DMS53 (cell line): ENCODE data around the gene DNAAF5.
A peak's percentile ranks its signal among the peaks of the same experiment; 100 is the strongest.
"Not testable (repeated sequence)": the region's sequence is repeated elsewhere in the genome, so short reads cannot be mapped to it uniquely, and the experiment has no call there.

ENCODE experiments used
- DNase-seq: peaks from one replicate; lab custom pipeline; 2025; lab: John Stamatoyannopoulos, UW

Gene DNAAF5

GRCh38 chr7:730501-731439 is 4.3 kb downstream of the DNAAF5 start:
- DNase-seq = peak; percentile 32

GRCh38 chr7:731440-732085 is 5.1 kb downstream of the DNAAF5 start:
- DNase-seq = no peak

GRCh38 chr7:732094-732541 is 5.6 kb downstream of the DNAAF5 start:
- peak; percentile 98 for DNase-seq

- no peak for DNase-seq
Observed at GRCh38 chr7:732556-732955, 6.1 kb downstream of the DNAAF5 start.

- peak; percentile 29 for DNase-seq
Observed at GRCh38 chr7:734214-734613, 7.7 kb downstream of the DNAAF5 start.

- no peak for DNase-seq
Observed at GRCh38 chr7:734808-735207, 8.3 kb downstream of the DNAAF5 start.

GRCh38 chr7:738241-738640 is 11.7 kb downstream of the DNAAF5 start:
- DNase-seq = no peak

GRCh38 chr7:738723-739454 is 12.4 kb downstream of the DNAAF5 start:
- no peak for DNase-seq

GRCh38 chr7:739455-739982 is 13.0 kb downstream of the DNAAF5 start:
- no peak for DNase-seq

GRCh38 chr7:739983-740942 is 13.8 kb downstream of the DNAAF5 start:
- no peak for DNase-seq

- DNase-seq = no peak
Observed at GRCh38 chr7:741191-741671, 14.7 kb downstream of the DNAAF5 start.

GRCh38 chr7:741850-742249 is 15.4 kb downstream of the DNAAF5 start:
- DNase-seq = no peak

- no peak for DNase-seq
Observed at GRCh38 chr7:742791-743190, 16.3 kb downstream of the DNAAF5 start.

GRCh38 chr7:743341-744127 is 17.0 kb downstream of the DNAAF5 start:
- not testable (repeated sequence) for DNase-seq

- DNase-seq = not testable (repeated sequence)
Observed at GRCh38 chr7:744128-744520, 17.6 kb downstream of the DNAAF5 start.

GRCh38 chr7:744854-745430 is 18.4 kb downstream of the DNAAF5 start:
- DNase-seq = no peak

- no peak for DNase-seq
Observed at GRCh38 chr7:745431-746154, 19.1 kb downstream of the DNAAF5 start.

- DNase-seq = no peak
Observed at GRCh38 chr7:746155-747061, 19.9 kb downstream of the DNAAF5 start.
